Measurements from ENCODE around the gene MRPL44.

The MRPL44 gene

DNA sequence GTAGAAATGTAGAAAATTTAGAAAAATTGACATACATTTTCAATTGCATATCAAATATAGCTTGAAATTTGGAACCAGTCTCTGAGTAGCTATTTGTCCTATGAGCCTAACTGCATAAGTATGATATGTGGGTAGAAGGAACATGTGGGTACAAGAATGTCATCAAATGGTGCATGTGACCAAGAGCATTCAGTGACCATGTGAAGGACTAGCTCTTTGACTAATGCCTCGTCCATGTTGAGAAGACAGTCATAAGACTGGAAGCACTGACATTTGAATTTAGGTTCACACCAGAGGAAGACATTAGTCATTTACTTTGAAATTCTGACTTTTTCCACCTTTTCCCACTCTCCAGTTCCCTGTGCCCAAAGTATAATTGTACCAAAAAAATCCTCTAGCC lies 12.6 kb downstream of the MRPL44 start:
- in situ Hi-C loops (cut with HindIII; ENCODE audit: low sequenced_read_pairs): no loop called here

DNA sequence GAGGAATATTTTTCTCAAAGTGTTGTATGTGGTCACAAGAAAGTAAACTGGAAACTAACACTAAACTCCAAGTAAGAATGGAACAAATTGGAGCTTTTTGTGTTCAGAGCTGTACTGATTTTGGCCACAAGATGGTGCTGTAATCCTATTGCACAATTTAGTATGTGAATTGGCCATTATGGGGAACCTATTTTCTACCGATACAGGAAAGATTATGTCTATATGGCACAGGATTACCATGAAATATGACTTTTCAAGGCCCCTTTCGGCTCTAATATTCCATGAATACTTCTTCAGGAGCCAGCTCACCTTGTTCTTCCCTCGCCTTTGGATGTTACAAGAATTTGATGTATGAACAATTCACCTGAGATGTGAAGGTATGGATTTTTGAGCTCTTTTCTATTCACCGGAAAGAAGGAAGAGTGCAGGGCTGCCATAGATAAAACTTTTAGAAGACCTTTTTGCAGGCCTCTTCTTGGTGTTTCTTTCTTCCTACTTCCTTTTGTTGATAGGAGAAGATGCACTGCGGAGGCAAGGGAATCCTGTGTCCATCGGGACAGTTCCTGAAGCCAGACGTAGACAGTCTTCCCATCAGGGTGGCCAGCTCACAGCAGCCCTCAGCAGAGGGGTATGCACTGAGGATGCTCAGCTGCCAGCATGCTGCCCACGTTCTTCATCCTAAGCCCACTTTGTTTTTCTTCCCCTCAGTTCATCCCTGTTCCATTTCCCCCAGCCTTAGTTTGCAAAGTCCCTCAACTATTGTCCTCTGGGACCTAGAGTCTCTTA lies 13.3 kb downstream of the MRPL44 start:
- in situ Hi-C loops (cut with HindIII; ENCODE audit: low sequenced_read_pairs): no loop called here

DNA sequence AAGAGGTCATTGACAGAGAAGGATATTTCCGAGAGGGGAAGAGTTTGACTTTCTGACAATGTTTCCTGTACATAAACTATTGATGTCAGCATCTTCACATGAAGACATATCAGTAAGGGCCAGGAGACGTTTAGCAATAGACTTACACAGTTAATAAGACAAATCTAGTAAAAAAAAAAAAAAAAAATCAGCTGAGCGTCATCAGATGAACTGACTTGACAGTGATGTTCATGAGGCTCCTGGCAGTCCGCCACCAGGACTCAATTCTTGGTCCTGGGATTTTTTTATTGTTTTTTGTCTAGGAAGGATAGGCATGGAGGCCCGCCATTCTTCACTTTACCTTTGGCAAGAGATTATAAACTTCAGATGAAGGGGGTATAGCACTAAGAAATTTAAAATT lies 14.5 kb downstream of the MRPL44 start:
- in situ Hi-C loops (cut with HindIII; ENCODE audit: low sequenced_read_pairs): no loop called here

DNA sequence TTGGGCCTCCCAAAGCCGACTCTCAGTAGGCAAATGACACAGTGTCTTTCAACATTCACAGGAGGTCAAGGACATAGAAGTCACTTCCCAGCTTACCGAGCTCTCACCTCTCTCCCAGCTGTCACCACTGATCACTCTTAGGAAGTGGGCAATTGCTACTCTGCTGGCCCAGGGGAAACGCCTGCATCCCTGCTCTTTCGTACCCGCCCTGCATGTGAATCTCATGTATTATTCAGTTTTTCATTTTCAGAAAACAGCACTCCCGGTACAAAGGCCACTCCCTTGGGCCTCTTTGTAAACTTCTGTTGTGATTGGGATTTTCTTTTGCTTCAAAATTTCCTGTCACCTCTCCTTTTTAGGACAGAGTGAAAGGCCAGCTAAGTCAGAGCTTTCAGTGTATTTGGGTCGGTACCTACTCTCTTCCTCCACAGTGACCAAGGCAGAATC lies 15.4 kb downstream of the MRPL44 start:
- in situ Hi-C loops (cut with HindIII; ENCODE audit: low sequenced_read_pairs): no loop called here

DNA sequence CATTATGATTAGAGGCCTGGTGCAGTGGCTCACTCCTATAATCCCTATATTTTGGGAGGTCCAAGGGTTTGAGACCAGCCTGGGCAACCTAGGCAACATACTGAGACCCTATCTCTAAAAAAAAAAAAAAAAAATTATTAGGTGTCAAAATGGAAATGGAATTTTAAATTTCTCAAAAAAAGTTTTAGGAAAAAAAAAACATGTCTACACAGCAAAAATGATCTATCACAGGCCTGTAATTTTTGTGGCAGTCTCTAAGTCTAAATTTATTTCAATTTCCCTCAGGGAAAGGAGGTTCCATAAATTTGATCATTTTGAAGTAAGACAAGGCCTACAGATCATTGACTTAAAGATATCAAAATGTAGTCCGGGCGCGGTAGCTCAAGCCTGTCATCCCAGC lies 16.3 kb downstream of the MRPL44 start:
- in situ Hi-C loops (cut with HindIII; ENCODE audit: low sequenced_read_pairs): no loop called here

DNA sequence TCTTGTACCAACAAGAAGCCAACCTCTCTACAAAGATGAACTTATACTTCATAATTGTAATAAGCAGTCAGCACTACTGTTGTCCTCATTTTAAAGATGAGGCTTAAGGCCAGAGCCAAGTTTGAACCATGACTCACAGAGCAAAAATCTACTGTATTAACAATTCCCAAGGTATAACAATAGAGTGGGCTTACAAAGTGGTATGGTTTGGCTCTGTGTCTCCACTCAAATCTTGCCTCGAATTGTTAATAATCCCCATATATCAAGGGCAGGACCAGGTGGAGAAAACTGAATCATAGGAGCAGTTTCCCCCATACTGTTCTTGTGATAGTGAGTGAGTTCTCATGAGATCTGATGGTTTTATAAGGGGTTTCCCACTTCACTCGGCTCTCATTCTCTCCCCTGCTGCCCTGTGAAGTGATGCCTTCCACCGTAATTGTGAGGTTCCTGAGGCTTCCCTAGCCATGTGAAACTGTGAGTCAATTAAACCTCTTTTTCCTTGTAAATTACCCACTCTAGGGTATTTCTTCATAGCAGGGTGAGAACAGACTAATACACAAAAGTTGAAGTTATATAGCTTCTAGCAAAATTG lies 19.5 kb downstream of the MRPL44 start:
- in situ Hi-C loops (cut with HindIII; ENCODE audit: low sequenced_read_pairs): no loop called here

DNA sequence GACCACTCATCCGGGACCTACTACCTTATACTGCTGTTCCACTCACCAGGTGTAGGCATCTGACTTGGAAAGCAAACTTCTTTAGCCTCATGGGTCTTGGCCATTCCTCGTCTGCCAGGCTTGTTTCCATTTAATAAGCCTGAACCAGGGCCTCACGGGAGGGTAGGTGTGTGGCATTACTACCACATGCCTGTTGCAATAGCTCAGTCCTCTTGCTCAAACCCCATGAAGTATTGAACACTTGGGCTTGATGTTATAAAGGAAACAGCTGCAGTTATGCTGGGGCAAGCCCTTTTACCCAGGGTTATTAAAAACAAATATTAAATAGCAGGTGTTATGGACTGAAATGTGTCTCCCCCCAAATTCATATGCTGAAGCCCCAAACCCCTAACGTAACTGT lies 21.2 kb downstream of the MRPL44 start:
- in situ Hi-C loops (cut with HindIII; ENCODE audit: low sequenced_read_pairs): no loop called here

DNA sequence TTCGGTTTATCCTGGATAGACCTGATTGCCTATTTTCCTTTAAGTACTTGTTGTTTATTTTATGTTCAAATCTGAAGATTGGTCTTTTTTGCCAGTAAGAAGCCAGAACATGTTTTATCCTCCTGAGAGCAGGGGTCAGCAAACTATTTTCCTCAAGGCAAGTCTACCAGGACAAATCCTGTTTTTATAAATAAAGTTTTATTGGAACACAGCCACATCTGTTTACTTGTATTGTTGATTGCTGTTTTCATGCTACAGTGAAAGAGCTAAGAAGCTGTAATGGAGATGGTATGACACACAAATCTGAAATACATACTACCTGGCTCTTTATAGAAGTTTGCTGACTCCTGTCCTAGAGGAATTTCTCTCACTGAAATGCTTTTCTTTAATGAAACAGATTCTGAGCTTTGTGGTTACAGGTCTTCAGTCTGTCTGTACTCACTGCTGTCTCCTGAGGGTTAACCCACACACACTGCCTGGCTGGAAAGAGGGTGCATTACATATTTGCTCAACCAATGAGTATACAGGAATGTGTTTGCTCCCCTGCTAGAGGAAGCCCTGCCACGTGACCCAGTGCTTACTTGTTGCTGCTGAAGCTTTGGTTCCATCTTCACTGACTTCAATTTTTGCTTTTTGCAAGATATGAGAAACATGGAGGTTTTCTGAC lies 22.6 kb downstream of the MRPL44 start:
- in situ Hi-C loops (cut with HindIII; ENCODE audit: low sequenced_read_pairs): no loop called here

DNA sequence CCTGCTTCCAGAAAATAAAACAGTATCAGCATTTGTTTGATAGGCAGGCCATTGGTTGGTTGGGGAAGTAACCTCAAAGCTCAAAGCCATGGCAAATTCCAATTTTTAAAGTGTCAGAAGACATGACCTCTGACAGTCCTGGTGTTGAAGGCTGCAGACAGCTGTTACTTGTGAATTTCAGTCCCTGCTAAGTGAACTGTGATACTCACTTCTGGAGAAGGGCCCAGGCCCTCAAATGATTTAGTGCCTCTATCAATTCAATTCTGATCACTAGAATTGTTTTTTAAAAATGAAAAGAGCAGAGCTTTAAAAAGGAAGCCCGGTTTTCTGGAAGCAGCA lies 23.1 kb downstream of the MRPL44 start:
- in situ Hi-C loops (cut with HindIII; ENCODE audit: low sequenced_read_pairs): no loop called here

DNA sequence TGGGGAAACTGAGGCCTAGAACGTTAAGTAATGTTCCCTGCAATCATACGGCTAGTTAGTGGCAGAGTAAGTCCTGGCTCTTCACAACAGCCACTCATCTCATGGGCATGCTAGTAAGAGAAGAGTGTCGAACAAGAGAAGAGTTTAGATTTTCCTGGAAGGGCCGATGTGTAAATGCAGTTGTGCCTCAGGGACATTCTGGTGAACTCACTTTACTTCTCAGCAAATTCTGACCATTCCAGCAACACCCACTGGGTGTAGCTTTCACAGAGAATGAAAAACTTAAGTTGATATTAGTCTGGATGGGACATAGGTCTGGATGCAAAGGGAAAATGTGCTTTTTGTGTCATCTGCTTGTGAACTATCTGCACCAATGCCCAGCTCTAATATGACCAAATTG lies 23.5 kb downstream of the MRPL44 start:
- in situ Hi-C loops (cut with HindIII; ENCODE audit: low sequenced_read_pairs): no loop called here

DNA sequence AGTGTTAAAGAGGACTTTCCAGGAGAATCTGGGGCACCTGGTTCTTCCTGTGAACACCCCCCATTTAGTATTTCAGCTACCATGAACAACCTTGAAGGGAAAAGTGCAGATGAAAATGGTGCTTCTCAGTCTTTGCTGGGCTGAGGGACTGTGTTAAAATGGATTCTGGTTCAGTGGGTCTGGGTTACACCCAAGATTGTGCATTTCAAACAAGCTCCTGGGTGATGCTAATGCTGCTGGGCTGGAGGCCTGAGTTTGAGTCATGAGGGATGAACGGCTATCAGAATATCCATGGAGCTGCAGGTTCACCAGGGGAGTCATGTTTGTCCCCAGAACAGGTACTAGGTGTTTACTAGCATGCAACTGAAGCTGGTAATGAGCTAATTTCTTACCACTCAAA lies 24.0 kb downstream of the MRPL44 start:
- in situ Hi-C loops (cut with HindIII; ENCODE audit: low sequenced_read_pairs): no loop called here

DNA sequence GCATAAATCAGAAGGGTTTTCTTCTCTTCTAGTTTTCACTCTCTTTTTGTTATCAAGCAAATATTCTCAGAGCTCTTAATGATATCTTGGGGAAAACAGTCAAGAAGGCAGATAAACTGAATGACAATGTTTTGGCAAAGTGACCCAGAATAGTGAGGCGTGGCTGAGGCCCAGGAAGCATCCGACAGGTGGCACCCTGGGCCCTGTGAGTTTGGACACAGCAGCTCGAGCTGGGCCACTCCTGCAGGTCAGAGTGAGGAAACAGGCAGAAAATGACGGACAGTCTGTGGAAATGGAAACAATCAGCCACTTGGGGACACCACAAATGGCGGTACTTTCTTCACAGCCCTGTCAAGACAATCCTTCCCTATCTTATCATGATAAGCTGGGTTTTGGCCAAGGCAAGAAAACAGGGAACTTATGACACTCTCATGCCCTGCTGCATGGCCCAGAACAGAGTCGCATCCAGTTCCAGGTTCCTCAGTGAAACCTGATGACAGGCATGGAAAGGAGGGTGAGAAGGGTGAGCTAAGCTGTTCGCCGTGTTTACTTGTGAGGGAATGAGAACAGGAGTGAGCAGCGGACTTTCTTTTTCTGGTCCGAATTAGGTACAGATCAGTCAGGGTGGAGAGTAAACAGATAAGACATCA lies 32.1 kb downstream of the MRPL44 start:
- in situ Hi-C loops (cut with HindIII; ENCODE audit: low sequenced_read_pairs): no loop called here

DNA sequence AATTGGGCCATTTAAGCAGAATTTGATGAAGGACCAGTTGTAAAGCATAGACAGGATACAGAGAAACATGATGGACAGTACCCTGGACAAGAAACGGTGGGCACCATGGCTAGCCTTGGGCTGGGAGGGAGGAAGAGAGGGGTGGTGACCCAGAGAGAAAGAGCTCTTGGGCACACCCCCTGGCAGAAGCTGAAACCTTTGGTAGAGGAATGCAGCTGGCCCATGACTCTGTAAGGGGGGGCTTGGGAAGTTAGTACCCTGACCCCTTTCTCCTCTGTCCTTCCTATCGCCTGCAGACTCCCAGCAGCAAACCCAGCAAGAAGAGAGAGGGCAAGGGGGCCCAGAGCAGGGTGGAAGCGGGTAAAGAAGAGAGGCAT lies 32.6 kb downstream of the MRPL44 start:
- in situ Hi-C loops (cut with HindIII; ENCODE audit: low sequenced_read_pairs): no loop called here

DNA sequence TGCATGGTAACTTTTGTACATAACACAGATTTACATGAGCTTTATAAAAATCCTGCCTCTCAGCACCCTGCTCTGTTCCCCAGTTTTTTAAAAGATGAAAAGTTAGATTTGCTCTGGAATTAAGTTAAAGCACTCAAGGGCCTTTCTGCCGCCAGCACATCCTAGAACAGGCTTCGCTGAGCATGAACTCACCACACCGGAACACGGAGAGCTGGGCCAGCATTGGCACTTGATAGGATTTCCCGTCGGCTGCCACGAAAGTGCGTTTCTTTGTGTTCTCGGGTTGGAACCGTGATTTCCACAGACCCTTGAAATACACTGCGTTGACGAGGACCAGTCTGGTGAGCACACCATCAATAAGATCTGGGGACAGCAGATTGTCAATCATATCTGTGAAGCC lies 34.3 kb downstream of the MRPL44 start:
- in situ Hi-C loops (cut with HindIII; ENCODE audit: low sequenced_read_pairs): no loop called here

DNA sequence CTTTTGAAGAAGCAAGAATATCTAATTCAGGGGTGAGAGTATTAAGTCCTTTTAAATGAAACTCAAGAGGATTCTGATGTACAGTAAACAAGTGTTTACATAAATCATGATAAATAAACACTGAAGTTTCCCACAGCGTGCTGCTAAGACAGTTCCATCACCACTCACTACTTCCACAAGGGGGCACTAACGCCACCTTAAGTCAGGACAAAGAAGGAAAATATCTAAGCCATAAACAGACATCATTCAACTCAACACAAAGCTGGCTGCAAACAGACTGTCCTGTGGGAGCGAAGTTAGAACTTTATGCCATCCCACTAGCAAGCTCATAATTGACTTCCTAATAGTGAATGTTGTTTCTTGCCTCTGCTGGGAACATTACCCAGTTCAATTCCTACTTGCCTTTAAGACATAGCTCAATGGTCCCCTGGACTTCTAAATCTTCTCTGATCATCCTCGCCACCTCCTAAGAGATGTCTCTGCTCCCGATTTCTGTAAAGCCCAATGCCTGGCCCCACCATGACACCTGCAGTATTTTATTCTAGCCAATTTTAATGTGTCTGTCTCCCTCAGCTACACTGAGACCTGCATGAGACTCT lies 36.5 kb downstream of the MRPL44 start:
- in situ Hi-C loops (cut with HindIII; ENCODE audit: low sequenced_read_pairs): no loop called here

DNA sequence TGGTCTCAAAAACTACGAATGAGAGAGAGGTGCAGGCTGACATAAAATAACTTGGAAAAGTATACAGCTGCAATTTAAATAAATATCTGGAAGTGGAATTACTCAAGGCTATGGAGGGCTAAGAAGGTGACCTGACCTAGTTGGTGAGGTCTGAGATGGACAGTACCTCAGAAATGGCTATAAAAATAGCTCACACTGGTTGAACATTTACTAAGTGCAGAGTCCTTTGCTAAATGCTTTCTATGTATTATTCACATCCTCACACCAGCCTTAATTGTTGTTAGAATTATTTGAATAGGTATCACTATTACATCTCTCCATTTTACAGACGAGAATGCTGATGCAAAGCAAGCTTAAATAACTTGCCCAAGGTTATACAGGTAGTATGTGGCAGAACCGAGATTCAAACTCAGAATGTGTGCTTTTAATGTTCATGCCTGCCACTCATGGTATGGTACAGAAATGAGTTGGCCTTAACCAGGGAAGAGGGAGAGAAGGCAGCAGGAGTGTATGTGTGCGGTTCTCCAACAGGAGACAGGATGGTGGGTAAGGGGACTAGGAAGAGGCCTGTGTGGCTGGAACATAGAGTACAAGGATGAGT lies 37.4 kb downstream of the MRPL44 start:
- in situ Hi-C loops (cut with HindIII; ENCODE audit: low sequenced_read_pairs): no loop called here

DNA sequence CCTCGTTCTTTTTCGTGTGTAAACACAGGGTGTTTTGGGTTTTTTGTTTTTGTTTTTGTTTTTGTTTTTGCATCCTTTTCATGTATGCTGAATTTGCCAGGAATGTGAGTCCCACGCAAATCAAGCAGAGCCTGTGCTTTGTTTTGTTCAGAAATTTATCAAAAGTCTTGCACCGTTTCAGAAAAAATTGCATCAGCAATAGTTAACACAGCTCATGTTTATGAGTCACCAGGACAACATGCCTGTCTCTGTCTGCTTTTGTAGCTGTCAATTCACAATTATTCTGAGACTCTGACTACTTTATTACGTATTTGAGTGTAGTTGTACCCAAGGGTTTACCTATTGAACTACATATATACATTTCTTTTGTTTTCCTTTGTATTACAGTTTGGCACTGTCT lies 38.3 kb downstream of the MRPL44 start:
- in situ Hi-C loops (cut with HindIII; ENCODE audit: low sequenced_read_pairs): no loop called here

DNA sequence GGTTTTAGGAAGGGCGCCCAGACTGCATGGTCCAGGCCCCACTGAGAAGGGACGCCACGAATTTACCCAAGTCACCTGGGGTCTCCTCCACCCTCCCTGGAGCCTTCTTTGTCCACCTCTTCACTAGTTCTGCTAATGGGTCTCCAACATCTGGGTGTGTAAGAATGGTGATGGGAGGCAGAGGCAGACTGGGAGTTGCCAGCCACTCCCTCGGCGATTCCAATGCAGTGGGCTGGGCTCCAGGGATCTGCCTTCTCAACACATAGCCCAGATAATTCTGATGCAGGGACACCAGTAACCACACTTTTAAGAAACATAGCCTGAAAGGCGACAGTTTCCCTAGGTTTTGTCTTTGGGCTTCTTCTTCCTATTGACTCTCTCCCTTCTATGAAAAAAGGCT lies 39.1 kb downstream of the MRPL44 start:
- in situ Hi-C loops (cut with HindIII; ENCODE audit: low sequenced_read_pairs): no loop called here

DNA sequence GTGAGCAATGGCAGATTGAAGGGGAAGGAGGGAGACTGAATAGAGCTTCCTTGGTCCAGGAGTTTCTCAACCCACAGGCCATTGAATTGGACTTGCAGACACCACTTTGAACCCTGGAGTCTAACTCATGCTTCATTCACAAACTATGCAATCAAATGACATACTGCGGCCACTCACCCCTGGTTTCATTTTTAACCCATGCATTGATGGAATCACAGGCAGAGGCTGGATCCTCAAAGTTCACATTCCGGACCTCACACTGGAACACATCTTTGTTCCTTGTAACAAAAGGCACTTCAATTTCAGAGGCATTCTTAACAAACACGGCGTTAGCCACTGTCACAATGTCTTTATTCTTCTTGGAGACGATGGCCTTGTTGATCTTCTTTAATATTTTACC lies 40.7 kb downstream of the MRPL44 start:
- in situ Hi-C loops (cut with HindIII; ENCODE audit: low sequenced_read_pairs): no loop called here

DNA sequence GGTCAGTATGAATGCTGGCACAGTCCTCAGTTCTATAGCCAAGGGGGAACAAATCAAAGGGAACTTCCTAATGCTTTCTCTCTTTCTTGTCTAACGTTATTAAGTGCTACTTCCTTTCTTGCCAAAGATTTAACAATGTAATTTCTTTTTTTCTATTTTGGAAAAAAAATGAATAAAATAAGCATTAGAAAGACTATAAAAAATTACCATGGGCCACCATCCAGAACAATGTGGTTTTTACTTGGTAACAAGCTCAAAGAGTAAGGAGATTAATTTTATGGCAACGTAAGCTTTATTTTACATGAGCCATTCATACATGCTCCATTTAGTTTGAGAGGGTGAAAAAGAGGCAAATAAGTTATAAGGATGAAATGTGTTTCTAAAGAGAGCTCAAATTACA lies 41.7 kb downstream of the MRPL44 start:
- in situ Hi-C loops (cut with HindIII; ENCODE audit: low sequenced_read_pairs): no loop called here

DNA sequence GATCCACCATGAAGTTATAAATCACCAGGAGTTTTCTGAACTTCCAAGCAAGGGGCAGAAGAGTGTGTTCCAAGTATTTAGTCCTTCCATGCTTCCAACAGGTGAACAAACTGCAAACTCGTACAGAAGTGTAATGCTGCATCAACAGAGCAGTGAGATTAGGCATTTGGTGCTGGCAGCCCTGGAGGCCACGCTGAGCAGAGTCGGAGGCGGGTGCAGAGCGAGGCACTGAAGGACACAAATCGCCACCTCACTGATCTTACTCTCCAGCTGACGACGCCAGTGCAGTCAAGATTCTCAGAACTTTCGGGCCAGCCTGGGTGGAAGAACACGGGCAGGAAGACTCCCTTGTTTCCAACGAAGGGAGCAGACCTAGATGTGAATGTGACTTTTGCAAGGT lies 42.6 kb downstream of the MRPL44 start:
- in situ Hi-C loops (cut with HindIII; ENCODE audit: low sequenced_read_pairs): loop anchor here (5.0 kb wide), 1 partner anchor 277 kb away; no protein-coding TSS in a partner anchor

Data from endothelial cell of hepatic sinusoid (primary cell).